NCI-H2081 treated with DMSO at 0.1 percent for 48 hours (cell line): ENCODE results near the gene REV1.
"Not testable (repeated sequence)": the region's sequence is repeated elsewhere in the genome, so short reads cannot be mapped to it uniquely, and the experiment has no call there.

Experiments used
- DNase-seq: peaks from one replicate; lab custom pipeline; 2025; lab: John Stamatoyannopoulos, UW

Gene REV1

GRCh38 chr2:99403084-99403483, 86.7 kb downstream of the REV1 start:
- DNase-seq, result no peak

- DNase-seq, result no peak
Observed at GRCh38 chr2:99401841-99402240, 88.0 kb downstream of the REV1 start.

- DNase-seq, result no peak
Observed at GRCh38 chr2:99399795-99400194, 90.0 kb downstream of the REV1 start.

GRCh38 chr2:99399063-99399462, 90.8 kb downstream of the REV1 start:
- DNase-seq, result no peak

GRCh38 chr2:99398303-99398702, 91.5 kb downstream of the REV1 start:
- no peak for DNase-seq

- no peak for DNase-seq
Observed at GRCh38 chr2:99397266-99397920, 92.4 kb downstream of the REV1 start.

- no peak for DNase-seq
Observed at GRCh38 chr2:99395589-99396130, 94.2 kb downstream of the REV1 start.

GRCh38 chr2:99389946-99390345, 99.9 kb downstream of the REV1 start:
- DNase-seq, result no peak

GRCh38 chr2:99389371-99389770, 100.4 kb downstream of the REV1 start:
- DNase-seq, result no peak

- no peak for DNase-seq
Observed at GRCh38 chr2:99388892-99389291, 100.9 kb downstream of the REV1 start.

GRCh38 chr2:99386011-99386410, 103.8 kb downstream of the REV1 start:
- DNase-seq, result no peak

- DNase-seq, result no peak
Observed at GRCh38 chr2:99382143-99382542, 107.7 kb downstream of the REV1 start.

- no peak for DNase-seq
Observed at GRCh38 chr2:99380376-99381010, 109.3 kb downstream of the REV1 start.

GRCh38 chr2:99377879-99378278, 111.9 kb downstream of the REV1 start:
- DNase-seq, result no peak

- DNase-seq, result no peak
Observed at GRCh38 chr2:99376254-99376864, 113.5 kb downstream of the REV1 start.

GRCh38 chr2:99374747-99375146, 115.1 kb downstream of the REV1 start:
- no peak for DNase-seq

- DNase-seq, result no peak
Observed at GRCh38 chr2:99373144-99373543, 116.7 kb downstream of the REV1 start.

- not testable (repeated sequence) for DNase-seq
Observed at GRCh38 chr2:99368854-99369253, 121.0 kb downstream of the REV1 start.

GRCh38 chr2:99365661-99366060, 124.2 kb downstream of the REV1 start:
- DNase-seq, result no peak

- DNase-seq, result no peak
Observed at GRCh38 chr2:99356853-99357252, 133.0 kb downstream of the REV1 start.

- not testable (repeated sequence) for DNase-seq
Observed at GRCh38 chr2:99354825-99355224, 135.0 kb downstream of the REV1 start.

- no peak for DNase-seq
Observed at GRCh38 chr2:99354070-99354469, 135.7 kb downstream of the REV1 start.
